OCI-LY7 (cell line): ENCODE data around the gene EIF4G3.

ENCODE experiments used
- EZH2phosphoT487 ChIP-seq: fragments of 200-600 bp; sonication (generic); IDR thresholded peaks from 2 replicates; pipeline ENCODE4 v1.6.1; 2018; ENCODE audit warnings: low read depth, borderline replicate concordance, mild to moderate bottlenecking, mixed run types, antibody characterized with exemption, low read length, moderate library complexity, mixed read lengths
- TF ChIP-seq, protein P1 (sequence below): fragments of 200-600 bp; sonication (generic); conservative IDR thresholded peaks from 2 replicates; pipeline ENCODE4 v1.5.1; 2014; ENCODE audit warnings: mild to moderate bottlenecking, antibody characterized with exemption, low read length, moderate library complexity, mixed read lengths

DNA sequence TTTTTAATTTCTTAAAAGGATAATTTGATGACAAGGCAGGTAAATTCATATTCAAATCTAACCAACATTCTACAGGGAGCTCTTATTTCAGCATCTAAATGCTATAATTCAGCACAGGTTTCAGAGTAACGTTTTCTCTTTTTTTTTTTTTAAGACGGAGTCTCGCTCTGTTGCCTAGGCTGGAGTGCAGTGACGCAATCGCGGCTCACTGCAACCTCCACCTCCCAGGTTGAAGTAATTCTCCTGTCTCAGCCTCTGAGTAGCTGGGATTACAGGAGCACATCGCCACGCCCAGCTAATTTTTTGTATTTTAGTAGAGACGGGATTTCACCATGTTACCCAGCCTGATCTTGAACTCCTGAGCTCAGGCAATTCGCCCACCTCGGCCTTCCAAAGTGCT lies 66.5 kb downstream of the EIF4G3 start:
- TF ChIP-seq, protein P1, sequence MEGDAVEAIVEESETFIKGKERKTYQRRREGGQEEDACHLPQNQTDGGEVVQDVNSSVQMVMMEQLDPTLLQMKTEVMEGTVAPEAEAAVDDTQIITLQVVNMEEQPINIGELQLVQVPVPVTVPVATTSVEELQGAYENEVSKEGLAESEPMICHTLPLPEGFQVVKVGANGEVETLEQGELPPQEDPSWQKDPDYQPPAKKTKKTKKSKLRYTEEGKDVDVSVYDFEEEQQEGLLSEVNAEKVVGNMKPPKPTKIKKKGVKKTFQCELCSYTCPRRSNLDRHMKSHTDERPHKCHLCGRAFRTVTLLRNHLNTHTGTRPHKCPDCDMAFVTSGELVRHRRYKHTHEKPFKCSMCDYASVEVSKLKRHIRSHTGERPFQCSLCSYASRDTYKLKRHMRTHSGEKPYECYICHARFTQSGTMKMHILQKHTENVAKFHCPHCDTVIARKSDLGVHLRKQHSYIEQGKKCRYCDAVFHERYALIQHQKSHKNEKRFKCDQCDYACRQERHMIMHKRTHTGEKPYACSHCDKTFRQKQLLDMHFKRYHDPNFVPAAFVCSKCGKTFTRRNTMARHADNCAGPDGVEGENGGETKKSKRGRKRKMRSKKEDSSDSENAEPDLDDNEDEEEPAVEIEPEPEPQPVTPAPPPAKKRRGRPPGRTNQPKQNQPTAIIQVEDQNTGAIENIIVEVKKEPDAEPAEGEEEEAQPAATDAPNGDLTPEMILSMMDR = no peak
- TF ChIP-seq EZH2phosphoT487 = no peak
